Psoas muscle (tissue), 8 donors: ENCODE results near the gene COASY. TPM values are rescaled to one million over a fixed set of nuclear protein-coding genes. Genes with fewer than 3 reads are reported as not detected.

ENCODE experiments used
- ATAC-seq, 4 donors: fragments of 200-7000 bp; cut with Tn5 transposase; one replicate each; pipeline ENCODE4 v1.9.1; 2020; ENCODE audit warnings: moderate library complexity in 3 of 4, mild to moderate bottlenecking in 2 of 4
- DNase-seq, 2 donors: peaks; one replicate each; pipeline ENCODE4 v3.0.0-alpha.2; 2020
- H3K27ac ChIP-seq: fragments of 200-600 bp; one replicate; pipeline ENCODE4 v1.8.0; 2022
- H3K27me3 ChIP-seq, 3 donors: fragments of 200-600 bp in 1 of 3; one replicate each; pipeline versions ENCODE4 v1.6.1 to v1.8.0; 2013 to 2022; ENCODE audit warnings: low read length in 2 of 3, mild to moderate bottlenecking in 2 of 3, moderate library complexity in 1 of 3; ENCODE audit not compliant: insufficient read depth in 3 of 3
- H3K36me3 ChIP-seq, 2 donors: fragments of 200-600 bp in 1 of 2; one replicate each; pipeline versions ENCODE4 v1.6.1 to v1.8.0; 2013 to 2022; ENCODE audit warnings: low read depth in 1 of 2, mild to moderate bottlenecking in 1 of 2, moderate library complexity in 1 of 2; ENCODE audit not compliant: insufficient read depth in 1 of 2
- H3K4me1 ChIP-seq: fragments of 200-600 bp; one replicate; pipeline ENCODE4 v1.8.0; 2022
- H3K4me3 ChIP-seq: fragments of 200-600 bp; one replicate; pipeline ENCODE4 v1.8.0; 2022; ENCODE audit warnings: mild to moderate bottlenecking
- H3K9me3 ChIP-seq: fragments of 200-600 bp; one replicate; pipeline ENCODE4 v1.8.0; 2022
- CTCF ChIP-seq: fragments of 200-600 bp; IDR thresholded peaks from one replicate; pipeline ENCODE4 v1.8.0; 2022; ENCODE audit warnings: antibody characterized with exemption
- WGBS, 3 donors: extraction: QIAGEN DNeasy Blood & Tissue Kit; methylation state at CpG; one replicate each; pipeline versions ENCODE4 v1.1.6 to v1.1.7; 2013; 5-methylcytosine and 5-hydroxymethylcytosine counted together
- intact Hi-C, 2 donors: fragments of 100-400 bp; cut with DNase I; formaldehyde crosslinking; loops; one replicate each; pipeline versions ENCODE4 v1.11.0 to v1.14.2; 2022
- polyA plus RNA-seq, 3 donors: library from polyadenylated mRNA; stranded (reverse); fragments of 200-250 nt; gene quantifications; one replicate each; pipeline ENCODE4 v1.2.3, GENCODE V29; 2013
- total RNA-seq, 4 donors: library from RNA; stranded (reverse); fragmentation: NEBNext Ultra II Directional in 2 of 4; extraction: Animal tissue kit (Norgen Biotek cat#: 25700) in 2 of 4; gene quantifications; one replicate each; pipeline versions ENCODE4 v1.2.1 to v1.2.4, GENCODE V29; 2021 to 2023
- donor health status: healthy with polysubstance abuse.
- donor health status: DM: no; HTN: no; CAD: no; lungs with moderate emphysema.
- donor health status: Bipolar disorder and iron deficiency.
- donor health status: healthy.
- donor health status: DM: yes; HTN: yes; CAD: no.
- donor health status: DM: no; HTN: no; CAD: no.
- donor health status: DM: no; HTN: no; CAD: no.
- donor health status: DM: yes; HTN: yes; CAD: no.

COASY gene
- total and polyA plus RNA-seq, 7 donors = 31.6 to 141 (median 41.0) TPM

GRCh38 chr17:42574463-42574862 is 12.5 kb downstream of the COASY start:
- H3K4me1 ChIP-seq = peaks cover 11% of the 10 kb centered on the region
- WGBS, 3 donors = 74 to 85% (median 75%) methylated on average over 3 of the region's 3 CpGs
- H3K36me3 ChIP-seq = peaks cover 12 to 63% of the 10 kb centered on the region in 2 donors
- TF ChIP-seq CTCF = no peak
- DNase-seq = no peak
- no peak overlapping the region for H3K4me3 ChIP-seq
- H3K27me3 ChIP-seq = no peaks in the 10 kb centered on the region
- intact Hi-C loops = no loop called here
- ATAC-seq = no peak
- H3K9me3 ChIP-seq = no peaks in the 10 kb centered on the region
- no peak overlapping the region for H3K27ac ChIP-seq

GRCh38 chr17:42577140-42577531 is 15.2 kb downstream of the COASY start:
- H3K4me1 ChIP-seq = peaks cover 11% of the 10 kb centered on the region
- no peak for TF ChIP-seq CTCF
- DNase-seq (no peak), ATAC-seq (no peak)
- H3K9me3 ChIP-seq = no peaks in the 10 kb centered on the region
- intact Hi-C loops = loop anchor here (5.0 kb wide), 2 partner anchors 100 to 185 kb away; partner anchors contain the start of genes PLEKHH3 (in 1 of the 2) and RAMP2 (in 1 of the 2)
- no peaks in the 10 kb centered on the region for H3K27me3 ChIP-seq
- peaks cover 16 to 63% of the 10 kb centered on the region in 2 donors for H3K36me3 ChIP-seq
- H3K4me3 ChIP-seq = peak overlapping the region; percentile 88
- H3K27ac ChIP-seq = peak overlapping the region; percentile 86
- WGBS, 3 donors = 2 to 3% (median 3%) methylated on average over 17 to 18 of the region's 18 CpGs

- H3K4me1 ChIP-seq = peaks cover 11% of the 10 kb centered on the region
- no peaks in the 10 kb centered on the region for H3K9me3 ChIP-seq
- peaks cover 15 to 63% of the 10 kb centered on the region in 2 donors for H3K36me3 ChIP-seq
- no peaks in the 10 kb centered on the region for H3K27me3 ChIP-seq
- peak; percentile 95 to 98 (median 96) for ATAC-seq
- peak within 1 kb of the TSS; percentile 88 for H3K4me3 ChIP-seq
- 0% methylated on average over 49 to 52 of the region's 52 CpGs for WGBS, 3 donors
- peak within 1 kb of the TSS; percentile 86 for H3K27ac ChIP-seq
- TF ChIP-seq CTCF = peak; percentile 22
- intact Hi-C loops = loop anchor here (1.0 to 5.0 kb wide), 3 partner anchors 100 to 185 kb away; partner anchors contain the start of genes PLEKHH3 (in 1 of the 2) and RAMP2 (in 1 of the 2)
- peak; percentile 96 to 98 for DNase-seq
Observed at GRCh38 chr17:42577532-42578281, 15.8 kb downstream of the COASY start, which contains the start of gene PSMC3IP. PSMC3IP (minus strand) TSS chr17:42577729; CDS start chr17:42577686, 43 bp downstream.

GRCh38 chr17:42578282-42578869 is 16.4 kb downstream of the COASY start:
- Histone ChIP-seq H3K36me3 (peaks cover 10 to 63% of the 10 kb centered on the region in 2 donors), H3K27ac (peak overlapping the region; percentile 86), H3K9me3 (no peaks in the 10 kb centered on the region), H3K4me1 (peaks cover 11% of the 10 kb centered on the region), H3K4me3 (peak overlapping the region; percentile 88), H3K27me3 (no peaks in the 10 kb centered on the region)
- TF ChIP-seq CTCF = peak; percentile 74
- intact Hi-C loops = loop anchor here (1.0 to 5.0 kb wide), 3 partner anchors 99 to 184 kb away; partner anchors contain the start of genes PLEKHH3 (in 1 of the 2) and RAMP2 (in 1 of the 2)
- peak; percentile 78 to 90 (median 84) for ATAC-seq
- peak; percentile 75 to 81 for DNase-seq
- 0 to 1% (median 1%) methylated on average over 20 of the region's 20 CpGs for WGBS, 3 donors
